HG03108 (cell line): Measurements from ENCODE around the gene TROAP.
"Not testable (repeated sequence)": the region's sequence is repeated elsewhere in the genome, so short reads cannot be mapped to it uniquely, and the experiment has no call there.

Source experiments
- ATAC-seq: cut with Tn5 transposase; IDR thresholded peaks from one replicate; pipeline ENCODE4 v1.9.1; 2021; ENCODE audit warnings: moderate library complexity; ENCODE audit not compliant: unreplicated experiment

The TROAP gene

GRCh38 chr12:49330032-49330619, 7.1 kb downstream of the TROAP start:
- no peak for ATAC-seq

- no peak for ATAC-seq
These were observed 7.8 kb downstream of the TROAP start for GRCh38 chr12:49330631-49331379.

- no peak for ATAC-seq
These were observed 8.5 kb downstream of the TROAP start for GRCh38 chr12:49331380-49332222.

- ATAC-seq, result no peak
These were observed 9.4 kb downstream of the TROAP start for GRCh38 chr12:49332441-49332861.

- no peak for ATAC-seq
These were observed 9.9 kb downstream of the TROAP start for GRCh38 chr12:49332891-49333371.

- ATAC-seq, result not testable (repeated sequence)
These were observed 10.7 kb downstream of the TROAP start for GRCh38 chr12:49333778-49334177.

- no peak for ATAC-seq
These were observed 11.2 kb downstream of the TROAP start for GRCh38 chr12:49334226-49334625.

GRCh38 chr12:49334681-49335080, 11.6 kb downstream of the TROAP start:
- no peak for ATAC-seq

- ATAC-seq, result no peak
These were observed 12.3 kb downstream of the TROAP start for GRCh38 chr12:49335118-49335954.

GRCh38 chr12:49335955-49336644, 13.0 kb downstream of the TROAP start:
- no peak for ATAC-seq

- ATAC-seq, result peak; percentile 59
These were observed 13.9 kb downstream of the TROAP start, which contains the start of gene C1QL4 for GRCh38 chr12:49336645-49337584. C1QL4 (minus strand) TSS chr12:49337188; CDS start chr12:49336477, 711 bp downstream.

- no peak for ATAC-seq
These were observed 15.9 kb downstream of the TROAP start for GRCh38 chr12:49338830-49339463.

- no peak for ATAC-seq
These were observed 16.4 kb downstream of the TROAP start for GRCh38 chr12:49339464-49339861.

GRCh38 chr12:49340095-49340870, 17.2 kb downstream of the TROAP start:
- ATAC-seq, result no peak

GRCh38 chr12:49340971-49341776, 18.1 kb downstream of the TROAP start:
- ATAC-seq, result no peak

- no peak for ATAC-seq
These were observed 18.7 kb downstream of the TROAP start for GRCh38 chr12:49341777-49342065.
